Measurements from ENCODE around the gene ZCCHC7.
"Not testable (repeated sequence)": the region's sequence is repeated elsewhere in the genome, so short reads cannot be mapped to it uniquely, and the experiment has no call there.

The ZCCHC7 gene

GRCh38 chr9:37290366-37290939 lies 170.1 kb downstream of the ZCCHC7 start:
- in situ Hi-C loops (cut with MboI; ENCODE audit: low sequenced_read_pairs), result no loop called here

DNA sequence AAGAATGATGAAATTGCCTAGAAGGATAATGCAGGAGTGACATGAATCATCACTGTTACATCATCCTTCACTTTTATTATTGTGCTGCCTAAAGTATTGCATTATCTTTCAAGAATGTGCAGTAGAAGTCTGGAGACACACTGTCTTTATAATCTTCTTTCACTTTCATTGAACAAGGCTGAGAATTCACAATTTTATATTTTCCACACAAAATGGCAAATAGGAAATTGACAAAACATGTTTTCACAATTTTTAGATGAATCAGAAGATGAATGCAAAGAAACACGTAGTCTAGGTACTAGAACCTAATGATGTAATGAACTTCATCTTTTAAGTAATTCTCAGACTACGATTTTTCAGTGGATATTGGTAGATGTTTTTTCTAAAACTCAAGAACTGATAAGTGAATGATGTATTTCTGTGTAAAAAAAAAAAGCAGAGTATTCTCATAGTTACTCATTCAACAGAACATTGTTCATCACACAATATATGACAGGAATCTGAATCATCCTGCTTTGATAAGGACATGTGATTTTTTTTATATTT lies 170.6 kb downstream of the ZCCHC7 start:
- in situ Hi-C loops (cut with MboI; ENCODE audit: low sequenced_read_pairs), result no loop called here

- in situ Hi-C loops (cut with MboI; ENCODE audit: low sequenced_read_pairs), result not testable (repeated sequence)
Observed at GRCh38 chr9:37291612-37292238, 171.4 kb downstream of the ZCCHC7 start.

DNA sequence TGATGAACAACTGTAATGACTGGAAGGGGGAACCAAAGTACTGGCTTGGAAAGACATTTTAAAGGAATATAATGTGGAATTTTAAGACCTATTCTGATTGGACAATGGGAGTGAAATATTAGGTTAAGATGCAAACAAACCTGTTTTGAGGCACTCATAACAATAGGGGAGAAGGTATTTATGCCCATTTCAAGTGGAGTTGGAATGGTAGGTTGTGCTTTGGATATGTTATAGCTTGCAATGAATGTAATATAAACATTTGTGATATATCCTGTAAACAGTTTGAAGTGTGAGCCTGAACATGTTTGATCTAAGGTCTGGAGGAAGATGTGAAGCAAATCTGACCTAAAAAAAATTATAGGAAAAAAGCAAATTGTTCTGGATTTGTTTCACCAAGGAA lies 172.5 kb downstream of the ZCCHC7 start:
- in situ Hi-C loops (cut with MboI; ENCODE audit: low sequenced_read_pairs), result no loop called here

- in situ Hi-C loops (cut with MboI; ENCODE audit: low sequenced_read_pairs), result no loop called here
Observed at GRCh38 chr9:37293664-37294524, 173.5 kb downstream of the ZCCHC7 start.

- in situ Hi-C loops (cut with MboI; ENCODE audit: low sequenced_read_pairs), result no loop called here
Observed at GRCh38 chr9:37295178-37295577, 174.8 kb downstream of the ZCCHC7 start.

GRCh38 chr9:37295796-37296195 lies 175.4 kb downstream of the ZCCHC7 start:
- in situ Hi-C loops (cut with MboI; ENCODE audit: low sequenced_read_pairs), result no loop called here

GRCh38 chr9:37297592-37297991 lies 177.2 kb downstream of the ZCCHC7 start:
- in situ Hi-C loops (cut with MboI; ENCODE audit: low sequenced_read_pairs), result no loop called here

- in situ Hi-C loops (cut with MboI; ENCODE audit: low sequenced_read_pairs), result no loop called here
Observed at GRCh38 chr9:37300620-37301019, 180.2 kb downstream of the ZCCHC7 start.

DNA sequence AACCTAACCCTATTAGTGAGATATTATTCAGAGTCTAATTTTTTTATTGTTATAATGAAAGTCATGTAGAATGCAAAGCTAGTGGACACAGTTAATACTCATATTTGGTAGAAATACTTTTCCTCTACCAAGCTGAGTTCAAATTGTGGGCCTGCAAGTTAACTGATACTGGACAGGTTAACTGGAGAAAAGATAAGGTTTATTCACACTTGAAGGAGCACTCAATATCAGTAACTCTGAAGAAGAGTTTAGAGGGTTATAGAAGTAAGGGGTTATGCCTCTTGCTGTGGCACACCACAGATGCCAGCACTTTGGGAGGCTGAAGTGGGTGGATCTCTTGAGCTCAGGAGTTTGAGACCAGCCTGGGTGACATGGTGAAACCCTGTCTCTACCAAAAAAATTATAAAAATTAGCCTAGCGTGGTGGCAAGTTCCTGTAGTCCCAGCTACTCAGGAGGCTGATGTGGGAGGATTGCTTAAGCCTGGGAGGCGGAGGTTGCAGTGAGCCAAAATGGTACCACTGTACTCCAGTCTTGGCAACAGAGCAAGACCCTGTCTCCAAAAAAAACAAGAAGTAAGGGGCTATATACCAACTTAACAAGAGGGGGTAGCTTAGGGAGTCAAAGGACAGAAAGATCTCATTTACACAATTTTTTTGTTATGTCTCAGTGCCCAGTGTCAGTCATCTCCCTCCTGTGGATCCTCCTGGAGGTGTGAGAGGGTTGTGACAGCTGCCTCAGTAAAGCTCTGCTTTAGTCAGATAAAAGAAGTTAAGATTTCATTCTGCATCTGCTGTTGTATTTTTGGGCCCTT lies 180.9 kb downstream of the ZCCHC7 start:
- in situ Hi-C loops (cut with MboI; ENCODE audit: low sequenced_read_pairs), result no loop called here

GRCh38 chr9:37301854-37302172 lies 181.4 kb downstream of the ZCCHC7 start:
- in situ Hi-C loops (cut with MboI; ENCODE audit: low sequenced_read_pairs), result no loop called here

DNA sequence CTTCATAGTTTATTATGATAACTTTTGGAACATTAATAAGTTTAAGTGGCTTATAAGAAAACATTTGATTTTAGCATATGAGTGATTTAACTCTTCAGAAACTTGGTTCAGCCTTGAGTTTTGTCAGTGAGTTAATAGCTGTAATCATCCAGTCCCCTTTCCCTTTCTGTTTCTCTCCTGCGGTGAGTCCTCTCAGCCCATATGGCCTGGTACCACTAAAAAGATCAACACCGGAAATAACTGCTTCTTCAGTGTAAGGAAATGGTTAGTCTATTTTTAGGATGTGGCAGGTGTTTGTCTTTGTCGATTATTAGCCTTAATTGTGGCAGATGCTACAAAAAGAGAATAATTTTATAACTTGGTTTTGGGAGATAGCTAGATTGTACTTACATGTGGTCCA lies 181.9 kb downstream of the ZCCHC7 start:
- in situ Hi-C loops (cut with MboI; ENCODE audit: low sequenced_read_pairs), result no loop called here

DNA sequence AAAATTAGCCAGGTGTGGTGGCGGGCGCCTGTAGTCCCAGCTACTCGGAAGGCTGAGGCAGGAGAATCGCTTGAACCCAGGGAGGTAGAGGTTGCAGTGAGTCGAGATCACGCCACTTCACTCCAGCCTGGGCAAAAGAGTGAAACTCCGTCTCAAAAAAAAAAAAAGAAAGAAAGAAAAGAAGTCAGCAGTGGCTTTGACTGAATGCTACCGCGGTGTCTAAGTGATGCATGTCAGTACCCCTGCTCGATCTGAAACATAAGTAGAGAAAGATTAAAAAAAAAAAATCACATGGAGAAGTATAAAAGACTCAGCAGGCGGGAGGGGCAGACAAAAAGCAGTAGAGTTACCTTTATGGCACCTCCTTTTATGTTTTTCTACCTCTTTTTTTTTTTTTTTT lies 182.9 kb downstream of the ZCCHC7 start:
- in situ Hi-C loops (cut with MboI; ENCODE audit: low sequenced_read_pairs), result not testable (repeated sequence)

GRCh38 chr9:37309136-37309535 lies 188.8 kb downstream of the ZCCHC7 start:
- in situ Hi-C loops (cut with MboI; ENCODE audit: low sequenced_read_pairs), result no loop called here

- in situ Hi-C loops (cut with MboI; ENCODE audit: low sequenced_read_pairs), result no loop called here
Observed at GRCh38 chr9:37311938-37312708, 191.7 kb downstream of the ZCCHC7 start.

DNA sequence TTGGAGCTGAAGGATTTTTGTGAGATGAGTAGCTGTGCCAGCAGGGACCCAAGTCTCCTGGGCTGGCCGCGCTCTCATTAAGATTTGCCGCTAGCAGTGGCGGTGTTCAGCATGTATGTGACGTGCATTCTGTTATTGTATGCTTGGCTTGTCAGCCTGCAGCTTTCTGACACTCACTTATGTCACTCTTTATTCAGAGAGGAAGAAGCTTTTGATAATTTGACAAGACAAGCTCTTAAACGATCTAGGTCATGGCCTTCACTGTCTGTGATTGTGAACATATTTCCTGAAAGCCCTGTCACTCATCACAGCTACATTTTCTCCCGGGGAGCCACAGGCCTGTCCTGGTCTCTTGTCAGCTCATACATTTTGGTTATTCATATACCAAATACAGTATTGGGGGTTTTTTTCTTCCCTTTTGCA lies 203.9 kb downstream of the ZCCHC7 start:
- in situ Hi-C loops (cut with MboI; ENCODE audit: low sequenced_read_pairs), result no loop called here

- in situ Hi-C loops (cut with MboI; ENCODE audit: low sequenced_read_pairs), result no loop called here
Observed at GRCh38 chr9:37324691-37325490, 204.5 kb downstream of the ZCCHC7 start.

- in situ Hi-C loops (cut with MboI; ENCODE audit: low sequenced_read_pairs), result no loop called here
Observed at GRCh38 chr9:37325778-37326177, 205.4 kb downstream of the ZCCHC7 start.

DNA sequence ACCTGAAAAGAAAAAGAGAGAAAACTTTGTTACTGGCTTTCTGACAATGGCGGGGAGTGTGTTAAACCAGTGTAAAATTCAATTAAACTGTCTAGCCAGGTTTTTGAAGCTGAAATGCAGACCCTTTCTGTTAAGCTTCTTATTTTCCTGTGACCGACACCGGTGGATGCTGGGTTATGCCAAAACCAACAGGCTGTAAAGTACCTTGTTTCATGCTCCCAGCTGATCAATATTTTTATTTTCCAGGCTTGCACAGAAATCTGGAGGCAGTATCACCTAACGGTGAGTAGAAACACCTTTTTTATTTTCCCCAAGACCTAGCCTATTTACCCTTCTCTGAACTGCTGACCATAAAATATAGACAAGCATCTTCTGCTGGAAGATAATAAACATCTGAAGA lies 207.2 kb downstream of the ZCCHC7 start:
- in situ Hi-C loops (cut with MboI; ENCODE audit: low sequenced_read_pairs), result no loop called here
